GM18858 (cell line): ENCODE data around the gene SAMD10.
"Not testable (repeated sequence)": the region's sequence is repeated elsewhere in the genome, so short reads cannot be mapped to it uniquely, and the experiment has no call there.

ENCODE experiments used
- ATAC-seq: cut with Tn5 transposase; IDR thresholded peaks from one replicate; pipeline ENCODE4 v1.9.1; 2021; ENCODE audit not compliant: unreplicated experiment

Gene SAMD10

DNA sequence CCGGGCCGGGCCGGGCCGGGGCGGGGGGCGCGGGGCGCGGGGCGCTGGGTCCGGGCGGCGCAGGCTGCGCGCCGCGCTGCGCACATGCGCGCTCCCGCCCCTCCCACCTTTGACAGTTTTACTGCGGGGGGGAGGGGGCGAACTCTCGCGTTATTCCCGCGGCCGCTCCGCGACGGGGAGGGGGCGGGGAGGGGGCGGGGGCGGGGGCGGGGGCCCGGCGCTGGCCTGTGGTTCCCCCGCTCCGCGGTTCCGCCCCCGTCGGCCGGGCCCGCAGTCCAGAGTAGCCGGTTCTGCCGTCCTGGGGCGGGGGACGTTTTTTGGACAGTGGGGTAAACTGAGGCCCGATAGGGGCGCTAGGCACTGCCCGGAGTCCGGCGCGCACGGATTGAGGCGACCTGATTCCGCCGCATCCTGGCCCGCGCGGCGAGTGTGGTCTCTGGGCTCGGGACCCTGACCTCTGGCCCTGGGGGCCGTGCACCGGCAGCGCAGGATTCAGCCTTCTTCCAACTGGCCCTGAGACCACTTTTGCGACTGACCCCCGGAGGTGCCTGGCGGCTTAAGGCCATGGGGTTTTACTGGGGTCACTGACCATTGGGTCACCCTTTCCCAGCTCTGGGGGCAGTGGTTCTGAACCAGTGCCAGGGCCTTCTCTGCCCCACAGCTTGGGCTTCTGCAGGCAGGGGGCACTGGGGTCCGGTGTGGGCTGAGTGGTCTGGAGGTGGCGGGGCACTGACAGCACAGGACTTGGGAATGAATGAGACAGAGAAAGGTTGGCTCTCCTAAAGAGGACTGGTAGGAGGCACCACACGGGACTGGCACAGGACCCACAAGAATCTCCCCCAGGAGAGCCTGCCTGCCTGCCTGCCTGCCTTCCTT lies 9.4 kb downstream of the SAMD10 start, which contains the start of gene ZNF512B:
ZNF512B (minus strand) TSS at position 93 of the 876 bp plus-strand sequence. CDS start 1,980 bp downstream, outside the sequence.
- ATAC-seq = no peak

DNA sequence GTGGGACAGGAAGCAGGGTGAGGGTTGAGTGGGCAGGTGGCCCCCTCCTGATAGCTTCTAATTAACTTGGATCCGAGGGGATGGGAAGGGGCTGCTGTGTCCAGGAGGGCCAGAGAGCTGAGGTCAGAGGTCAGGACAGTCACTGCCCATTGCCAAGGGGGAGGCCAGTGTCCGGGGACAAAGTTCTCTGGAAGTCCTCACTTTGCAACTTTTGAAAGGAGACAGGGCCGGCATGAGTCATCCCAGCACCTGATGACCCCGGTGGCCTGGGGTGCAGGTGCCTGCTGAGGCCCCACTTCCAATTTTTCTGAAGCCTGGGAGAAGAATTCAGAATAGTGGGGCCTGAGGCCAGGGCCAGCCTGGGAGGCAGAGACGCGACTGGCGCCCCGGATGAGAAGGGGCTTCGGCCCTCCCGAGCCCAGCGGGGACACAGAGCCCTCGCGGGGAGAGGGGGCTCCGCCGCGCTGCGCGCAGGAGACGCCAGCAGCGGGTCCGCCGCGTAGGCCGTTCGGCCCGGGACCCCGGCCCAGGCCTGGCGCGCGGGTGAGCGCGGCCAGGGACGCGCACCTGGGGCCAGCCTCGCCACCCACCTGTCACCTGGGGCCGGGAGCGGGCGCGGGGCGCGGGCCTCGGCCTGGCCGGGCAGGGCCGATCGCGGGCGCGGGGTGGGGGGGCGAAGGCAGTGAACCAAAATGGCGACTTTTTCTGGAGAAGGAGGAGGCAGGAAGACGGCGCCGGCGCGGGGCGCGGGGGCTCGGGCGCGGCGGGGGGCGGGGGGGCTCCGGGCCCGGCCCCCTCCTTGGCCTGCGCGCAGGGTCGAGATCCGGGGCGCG lies 10.3 kb downstream of the SAMD10 start:
- no peak for ATAC-seq

DNA sequence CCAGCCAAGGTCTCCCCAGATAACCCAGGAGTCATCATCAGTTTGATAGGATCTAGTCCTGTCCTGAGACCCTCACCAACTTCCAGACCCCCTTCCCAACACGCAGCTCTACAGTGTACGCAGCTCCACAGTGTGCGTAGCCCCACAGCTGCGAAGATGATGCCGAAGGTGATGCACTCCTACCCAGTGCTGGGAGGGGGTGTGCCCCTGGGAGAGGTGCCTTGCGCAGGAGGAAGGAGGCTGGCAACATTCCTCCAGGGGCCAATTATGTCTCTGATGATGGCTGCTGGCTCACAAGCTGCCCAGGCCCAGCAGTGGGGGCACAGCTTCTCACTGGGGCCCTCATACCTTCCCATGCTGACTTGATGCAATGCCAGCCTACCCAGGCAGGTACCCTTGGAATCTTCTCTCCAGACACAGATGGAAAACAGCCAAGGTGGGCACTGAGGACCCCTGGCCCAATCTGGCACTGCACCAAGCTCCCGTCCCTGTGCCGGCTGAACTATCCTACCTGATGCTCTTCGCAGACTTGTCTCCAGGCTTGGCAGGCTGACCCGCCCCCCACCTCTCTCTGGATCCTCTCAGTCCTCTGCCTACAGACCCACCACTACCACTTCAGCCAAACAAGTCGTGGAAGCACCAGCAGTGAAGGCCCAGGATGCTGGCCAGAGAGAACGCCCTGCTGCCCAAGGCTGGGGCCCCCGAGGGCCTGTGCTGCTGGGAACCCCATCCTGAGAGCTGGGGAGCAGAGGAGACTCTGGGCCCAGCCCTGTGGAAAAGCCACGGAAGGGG lies 11.1 kb downstream of the SAMD10 start:
- ATAC-seq = no peak

DNA sequence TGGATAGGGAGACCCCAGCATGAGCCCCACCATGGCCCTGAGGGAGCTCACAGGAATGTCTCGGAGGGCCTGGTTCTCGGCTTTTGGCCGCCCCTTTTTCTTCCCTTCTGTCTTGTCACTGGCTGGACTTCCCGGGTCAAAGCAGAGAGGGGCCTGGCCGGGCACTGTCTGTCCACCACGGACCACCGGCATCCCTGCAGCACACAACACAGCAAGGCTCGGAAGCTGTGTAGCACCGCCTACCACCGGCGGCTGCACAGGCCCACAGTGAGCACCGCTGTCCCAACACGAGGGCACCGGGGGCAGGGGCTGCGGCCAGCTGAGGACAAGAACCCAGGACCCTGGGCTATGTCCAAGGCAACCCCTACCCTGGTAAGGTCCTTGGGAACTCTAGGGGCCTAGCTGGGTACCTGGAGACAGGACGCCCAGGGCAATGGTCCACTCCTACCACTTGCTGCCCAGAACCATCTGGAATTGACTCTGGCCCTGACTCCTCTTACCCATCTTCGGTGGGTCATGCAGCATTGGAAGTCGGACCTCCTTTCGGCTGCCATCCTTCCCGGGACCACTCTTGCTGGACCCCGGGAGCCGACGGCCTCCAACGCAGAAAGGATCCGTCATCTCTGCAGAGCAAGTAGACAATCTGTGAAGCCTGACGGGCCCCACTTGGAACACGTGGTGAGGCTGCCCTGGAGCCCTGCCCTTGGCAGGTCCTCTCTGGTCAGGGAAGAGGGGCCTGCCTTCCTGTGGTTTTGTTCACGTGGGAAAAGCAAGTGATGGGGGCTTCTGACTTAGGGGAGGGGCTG lies 11.9 kb downstream of the SAMD10 start:
- no peak for ATAC-seq

DNA sequence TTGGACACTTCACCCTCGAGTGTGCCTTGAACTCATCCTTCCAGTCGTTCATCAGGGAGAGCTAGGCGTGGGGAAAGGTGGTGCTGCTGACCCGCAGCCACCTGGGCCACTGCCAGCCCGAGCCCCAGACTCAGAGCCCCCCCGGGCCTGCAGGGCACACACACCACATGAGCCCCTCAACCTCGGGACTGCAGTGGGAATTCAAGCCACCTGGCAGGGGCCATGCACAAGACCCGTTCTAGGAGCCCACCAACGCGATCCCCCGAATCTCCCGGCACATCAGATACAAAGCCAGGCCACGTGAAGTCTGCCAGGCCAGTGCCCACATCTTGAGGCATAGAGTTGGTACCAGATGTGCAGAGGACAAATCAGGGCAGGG lies 12.5 kb downstream of the SAMD10 start:
- ATAC-seq = no peak

DNA sequence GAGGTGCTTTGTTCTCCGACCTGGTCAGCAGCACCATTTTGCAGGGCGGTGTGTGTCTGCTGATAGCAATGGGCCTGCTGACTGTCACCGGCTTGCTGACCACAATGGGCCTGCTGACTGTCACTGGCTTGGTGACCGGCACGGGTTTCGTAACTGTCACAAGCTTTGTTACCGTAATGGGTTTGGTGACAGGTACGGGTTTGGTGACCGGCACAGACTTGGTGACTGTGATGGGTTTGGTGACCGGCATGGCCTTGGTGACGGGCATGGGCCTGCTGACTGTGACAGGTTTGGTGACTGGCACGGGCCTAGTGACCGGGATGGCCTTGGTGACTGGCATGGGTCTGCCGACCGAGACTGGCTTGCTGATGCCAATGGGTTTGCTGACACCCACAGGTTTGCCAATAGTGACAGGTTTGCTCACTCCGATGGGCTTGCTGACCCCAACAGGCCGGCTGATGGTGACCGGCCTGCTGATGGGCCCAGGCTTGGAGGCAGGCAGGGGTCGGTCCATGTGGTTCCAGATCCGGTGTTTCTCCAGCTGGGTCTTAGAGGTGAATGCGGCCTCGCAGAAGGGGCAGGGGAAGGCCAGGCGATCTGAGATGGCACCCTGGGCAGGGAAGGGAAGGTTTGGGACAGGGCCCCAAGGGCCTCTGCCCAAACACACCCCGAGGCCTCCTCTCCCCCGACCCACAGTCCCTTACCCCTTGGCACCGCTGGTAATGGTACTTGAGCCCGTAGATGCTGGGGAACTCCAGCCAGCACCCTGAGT lies 13.1 kb downstream of the SAMD10 start:
- no peak for ATAC-seq

DNA sequence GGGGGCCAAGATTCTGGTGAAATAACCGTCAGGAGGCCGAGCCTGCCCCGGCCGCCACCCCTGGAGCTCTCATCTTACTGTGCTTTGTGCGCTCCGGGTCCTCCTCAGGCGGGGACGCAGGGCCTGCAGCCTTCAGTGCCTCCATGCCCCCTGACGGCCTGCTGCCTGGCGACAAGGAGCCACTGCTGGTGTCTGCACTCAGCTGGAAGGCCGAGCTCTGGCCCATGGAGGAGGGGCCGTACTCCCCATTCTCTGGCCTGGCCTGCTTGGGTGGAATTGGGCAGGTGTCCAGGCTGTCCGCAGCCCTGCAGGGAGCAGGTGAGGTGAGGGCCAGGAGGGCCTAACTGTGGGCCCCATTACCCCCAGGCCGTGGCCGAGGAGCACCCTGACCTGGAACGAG lies 15.0 kb downstream of the SAMD10 start:
- no peak for ATAC-seq

DNA sequence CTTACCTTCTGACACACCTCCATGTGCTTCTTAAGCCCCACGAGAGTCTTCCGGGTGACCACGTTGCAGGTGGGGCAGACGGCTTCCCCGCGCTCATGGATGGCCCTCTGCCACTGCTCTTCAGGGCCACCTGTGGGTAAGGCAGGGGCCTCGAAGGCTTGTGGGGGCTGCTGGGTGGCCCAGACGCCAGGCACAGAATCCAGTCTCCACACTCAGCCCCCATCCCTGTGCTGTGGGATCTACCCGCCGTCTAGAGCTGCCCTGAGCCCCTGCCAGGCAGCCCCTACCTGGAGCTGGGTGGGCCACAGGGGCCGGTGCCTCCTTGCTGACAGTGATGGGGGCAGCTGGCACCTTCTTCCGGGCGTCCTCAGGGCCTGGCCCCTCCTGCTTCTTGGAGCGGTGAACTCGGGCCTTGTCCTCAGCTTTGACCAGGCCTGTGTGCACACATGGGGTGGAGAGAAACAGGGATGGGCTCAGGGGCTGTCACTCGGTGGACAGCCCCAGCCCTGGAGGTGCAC lies 15.6 kb downstream of the SAMD10 start:
- no peak for ATAC-seq

DNA sequence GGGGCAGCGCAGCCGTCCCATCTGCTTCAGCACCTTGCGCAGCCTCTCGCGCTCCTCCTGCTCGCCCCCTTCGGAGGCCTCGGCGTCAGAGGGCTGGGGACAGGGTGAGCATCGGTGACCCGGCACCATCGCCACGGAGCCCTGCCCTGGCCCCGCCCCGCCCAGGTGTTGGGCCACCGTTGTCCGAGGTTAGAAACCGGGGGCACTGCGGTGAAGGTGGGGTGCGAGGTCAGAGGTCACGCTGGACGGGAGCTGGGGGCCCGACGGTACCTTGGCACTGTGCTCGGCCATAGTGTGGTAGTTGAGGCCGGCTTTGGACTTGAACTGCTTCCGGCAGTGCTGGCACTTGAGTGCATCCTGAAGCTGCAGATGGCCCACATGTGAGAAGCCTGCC lies 16.1 kb downstream of the SAMD10 start:
- no peak for ATAC-seq

DNA sequence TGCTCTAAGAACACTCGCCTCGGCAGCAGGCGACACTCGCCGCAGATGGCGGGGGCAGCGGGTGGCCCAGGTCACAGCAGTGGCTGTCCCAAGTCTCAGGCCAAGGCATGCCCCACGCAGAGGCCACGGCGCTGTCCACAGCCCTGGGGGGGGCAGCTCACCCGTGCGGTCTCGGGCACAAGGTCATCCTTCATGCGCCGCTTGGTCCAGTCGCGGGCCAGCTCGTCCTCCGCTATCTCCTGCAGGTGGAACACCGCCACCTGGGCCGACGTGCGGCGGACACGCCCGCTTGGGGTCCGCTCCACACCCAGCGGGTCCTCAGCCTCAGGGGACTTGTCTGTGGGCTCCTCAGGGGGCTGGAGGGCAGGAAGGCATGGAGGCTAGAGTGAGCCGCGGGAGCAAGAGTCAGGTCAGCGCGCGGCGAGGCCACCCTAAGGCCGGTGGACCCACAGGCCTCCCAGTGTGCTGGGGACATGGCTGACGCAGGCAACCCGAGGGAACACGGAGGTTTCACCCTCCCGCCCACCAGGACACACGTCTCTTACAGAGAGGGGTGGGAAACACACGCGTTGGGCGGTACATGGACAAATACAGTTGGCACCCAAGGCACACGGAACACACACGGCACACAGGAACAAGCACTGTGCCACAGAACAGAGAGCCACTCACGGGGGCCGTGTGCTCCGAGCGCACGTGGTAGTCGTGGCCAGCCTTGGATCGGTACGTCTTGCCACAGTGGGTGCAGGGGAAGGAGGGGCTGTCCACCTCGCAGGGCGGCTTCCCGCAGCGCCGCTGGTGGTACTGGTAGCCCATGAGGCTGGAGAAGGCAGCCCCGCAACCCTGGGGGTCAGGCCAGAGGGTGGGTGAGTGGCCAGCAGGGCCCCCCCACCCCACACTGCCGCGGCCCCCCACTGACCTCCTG lies 16.8 kb downstream of the SAMD10 start:
- no peak for ATAC-seq

DNA sequence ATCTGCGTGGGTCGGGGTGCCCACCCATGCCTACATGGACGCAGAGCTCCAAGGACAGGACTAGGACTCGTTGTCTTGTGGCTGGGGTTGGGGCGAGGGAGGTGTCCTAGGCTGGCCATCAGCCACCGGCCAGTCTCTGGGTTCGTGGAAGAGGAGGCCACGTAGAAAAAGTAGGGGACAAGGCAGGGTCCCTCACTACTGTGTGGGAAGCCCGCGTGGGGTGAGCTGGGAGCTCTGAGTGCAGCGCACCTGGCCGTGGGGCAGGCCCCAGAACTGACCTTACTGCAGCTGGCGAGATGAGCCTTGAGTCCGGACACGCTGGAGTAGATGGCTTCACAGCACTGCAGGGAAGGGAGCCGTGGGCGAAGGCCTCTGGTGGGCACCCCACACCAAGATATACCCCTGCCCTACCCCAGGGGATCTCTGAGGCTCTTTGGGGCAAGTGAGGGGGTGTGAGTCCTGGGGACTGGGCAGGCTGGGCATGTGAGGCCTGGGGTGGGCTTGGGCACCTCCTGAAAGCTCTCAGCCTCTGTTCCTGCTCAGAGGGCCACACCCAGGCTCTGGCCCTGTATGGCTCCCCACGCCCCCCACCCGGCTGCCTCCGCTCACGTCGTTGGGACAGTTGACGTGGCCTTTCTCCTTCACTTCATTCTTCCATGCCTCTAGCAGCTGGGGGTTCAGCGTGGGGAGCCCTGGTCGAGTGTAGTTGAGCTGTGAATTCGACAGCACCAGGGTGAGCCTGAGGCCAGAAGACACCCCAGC lies 17.6 kb downstream of the SAMD10 start:
- no peak for ATAC-seq

DNA sequence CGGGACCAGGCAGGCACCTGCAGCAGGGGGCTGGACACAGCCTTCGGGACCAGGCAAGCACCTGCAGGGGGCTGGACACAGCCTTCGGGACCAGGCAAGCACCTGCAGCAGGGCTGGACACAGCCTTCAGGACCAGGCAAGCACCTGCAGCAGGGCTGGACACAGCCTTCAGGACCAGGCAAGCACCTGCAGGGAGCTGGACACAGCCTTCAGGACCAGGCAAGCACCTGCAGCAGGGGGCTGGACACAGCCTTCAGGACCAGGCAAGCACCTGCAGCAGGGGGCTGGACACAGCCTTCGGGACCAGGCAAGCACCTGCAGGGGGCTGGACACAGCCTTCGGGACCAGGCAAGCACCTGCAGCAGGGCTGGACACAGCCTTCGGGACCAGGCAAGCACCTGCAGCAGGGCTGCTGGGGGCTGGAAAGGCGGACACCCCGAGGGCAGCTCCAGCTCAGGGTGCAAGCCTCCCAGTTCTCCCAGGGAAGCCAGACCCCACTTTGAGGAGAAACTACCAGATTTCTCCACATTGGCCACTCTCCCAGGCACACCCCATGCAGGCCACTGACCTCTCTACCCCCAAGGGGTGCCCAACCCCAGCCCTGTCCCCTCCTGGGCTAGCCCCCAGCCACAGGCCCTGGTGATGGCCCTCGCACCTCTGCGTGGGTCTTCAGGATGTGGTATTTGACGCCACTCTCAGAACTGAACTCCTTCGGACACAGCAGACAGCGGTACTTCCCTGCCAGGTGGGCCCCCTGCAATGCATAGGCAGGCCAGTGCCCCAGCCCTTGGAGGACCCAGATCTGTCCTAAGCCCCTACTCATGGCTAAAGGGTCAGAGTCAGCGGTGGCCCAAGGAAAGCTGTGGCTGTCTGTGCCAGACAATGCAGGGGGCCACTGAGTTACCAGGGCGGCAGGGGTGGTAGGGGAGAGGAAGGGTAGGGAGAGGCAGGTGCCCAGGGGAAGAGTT lies 18.5 kb downstream of the SAMD10 start:
- ATAC-seq = not testable (repeated sequence)

DNA sequence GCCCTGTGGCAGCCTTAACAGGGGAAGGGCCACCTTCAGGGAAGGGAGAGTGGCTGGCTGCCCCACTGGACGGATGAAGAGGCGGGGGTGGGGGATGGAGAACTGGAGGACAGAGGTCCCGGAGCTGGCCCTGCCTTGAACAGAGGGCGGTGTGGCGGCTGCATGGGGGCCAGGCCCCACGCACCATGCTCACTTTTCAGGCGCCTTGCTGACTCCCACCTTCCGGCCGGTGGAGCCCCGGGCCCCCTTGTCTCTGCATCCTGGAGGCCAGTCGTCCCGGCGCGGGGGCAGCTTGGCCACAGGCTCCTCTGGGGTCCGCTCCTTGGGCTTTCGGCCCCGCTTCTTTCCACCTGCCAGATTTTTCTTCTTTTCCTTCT lies 19.8 kb downstream of the SAMD10 start:
- no peak for ATAC-seq

DNA sequence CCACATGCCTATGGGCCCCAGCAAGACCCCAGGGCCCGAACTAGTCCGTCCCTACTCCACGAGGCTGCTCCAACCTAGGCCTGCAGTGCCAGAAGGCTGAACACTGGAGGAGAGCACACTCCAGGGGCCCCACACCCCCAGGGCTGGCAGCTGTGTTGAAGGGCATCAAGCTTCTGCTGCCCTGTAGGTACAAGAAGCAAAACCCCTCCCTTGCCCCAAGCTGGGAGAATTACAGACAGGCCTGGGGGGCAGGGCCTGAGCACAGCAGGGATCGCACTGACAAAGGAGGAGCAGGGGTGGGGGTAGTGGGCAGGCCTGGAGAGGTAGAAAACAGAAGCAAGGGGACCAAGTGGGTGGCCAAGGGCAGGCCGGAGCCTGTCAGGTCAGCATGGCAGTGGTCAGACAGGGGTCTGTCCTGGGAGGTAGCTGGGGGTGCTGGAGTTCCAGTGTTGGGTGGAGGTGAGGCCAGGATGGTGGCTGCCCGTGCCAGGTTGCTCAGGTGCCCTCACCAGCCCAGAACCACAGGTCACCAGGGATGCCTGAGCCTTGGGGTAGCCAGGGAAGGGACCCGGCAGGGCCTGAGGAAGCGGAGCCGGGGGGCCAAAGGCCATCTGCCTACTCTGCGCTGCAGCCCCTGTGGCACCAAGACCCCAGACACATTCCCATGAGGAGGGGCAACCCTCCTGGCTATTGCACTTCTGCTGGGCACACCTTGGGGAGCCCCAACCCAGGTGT lies 20.3 kb downstream of the SAMD10 start:
- no peak for ATAC-seq

DNA sequence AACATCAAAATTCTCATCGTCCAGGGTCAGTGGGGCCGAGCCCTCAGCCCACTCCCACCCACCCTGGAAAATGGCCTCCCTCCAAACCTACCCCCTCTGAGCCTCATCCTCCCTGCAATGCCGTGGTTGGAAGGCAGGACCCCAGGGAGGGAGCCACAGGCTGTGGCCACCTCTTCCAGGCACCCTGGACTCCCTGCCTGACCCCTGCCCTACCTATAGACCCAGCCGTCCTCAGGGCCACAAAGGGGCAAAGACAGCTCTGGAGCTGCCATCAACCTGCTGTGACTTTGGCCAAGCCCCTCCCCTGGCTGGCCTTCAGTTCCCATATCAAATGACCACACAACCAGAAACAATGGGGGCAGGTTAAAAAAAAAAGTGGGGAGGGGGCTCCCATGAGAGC lies 21.0 kb downstream of the SAMD10 start:
- no peak for ATAC-seq
